ENCODE results near the gene DNAJC5G.
"Not testable (repeated sequence)": the region's sequence is repeated elsewhere in the genome, so short reads cannot be mapped to it uniquely, and the experiment has no call there.

Gene DNAJC5G

GRCh38 chr2:27288610-27289009 is 13.4 kb downstream of the DNAJC5G start:
- TF ChIP-seq POLR2A (IDR thresholded peaks at IDR 0.05; ENCODE audit: low read depth, low read length), result no peak
- no peak for TF ChIP-seq POLR2AphosphoS5 (IDR thresholded peaks at IDR 0.05; ENCODE audit: low read depth, low read length)
- no peak for TF ChIP-seq TAF1 (IDR thresholded peaks at IDR 0.05; ENCODE audit: borderline replicate concordance, low read depth, low read length)
- DNase-seq (ENCODE audit: insufficient read length), result no peak
- no peak for FAIRE-seq

GRCh38 chr2:27290549-27290948 is 15.3 kb downstream of the DNAJC5G start:
- FAIRE-seq (no peak), DNase-seq (ENCODE audit: insufficient read length) (no peak)
- TF ChIP-seq POLR2AphosphoS5 (IDR thresholded peaks at IDR 0.05; ENCODE audit: low read depth, low read length) (no peak), TAF1 (IDR thresholded peaks at IDR 0.05; ENCODE audit: borderline replicate concordance, low read depth, low read length) (no peak), POLR2A (IDR thresholded peaks at IDR 0.05; ENCODE audit: low read depth, low read length) (no peak)

- DNase-seq (ENCODE audit: insufficient read length), result no peak
- no peak for FAIRE-seq
These were observed 16.6 kb downstream of the DNAJC5G start for GRCh38 chr2:27291865-27292264.

GRCh38 chr2:27294928-27295327 is 19.7 kb downstream of the DNAJC5G start:
- no peak for FAIRE-seq
- TF ChIP-seq TAF1 (IDR thresholded peaks at IDR 0.05; ENCODE audit: borderline replicate concordance, low read depth, low read length) (no peak), POLR2AphosphoS5 (IDR thresholded peaks at IDR 0.05; ENCODE audit: low read depth, low read length) (no peak), POLR2A (IDR thresholded peaks at IDR 0.05; ENCODE audit: low read depth, low read length) (no peak)
- DNase-seq (ENCODE audit: insufficient read length), result no peak

More at GRCh38 chr2:27291865-27292264, 16.6 kb downstream of the DNAJC5G start:
- TF ChIP-seq POLR2AphosphoS5 (IDR thresholded peaks at IDR 0.05; ENCODE audit: low read depth, low read length), result no peak
- no peak for TF ChIP-seq TAF1 (IDR thresholded peaks at IDR 0.05; ENCODE audit: borderline replicate concordance, low read depth, low read length)
- TF ChIP-seq POLR2A (IDR thresholded peaks at IDR 0.05; ENCODE audit: low read depth, low read length), result no peak

GRCh38 chr2:27296481-27296880 is 21.2 kb downstream of the DNAJC5G start:
- no peak for FAIRE-seq
- TF ChIP-seq POLR2AphosphoS5 (IDR thresholded peaks at IDR 0.05; ENCODE audit: low read depth, low read length) (no peak), POLR2A (IDR thresholded peaks at IDR 0.05; ENCODE audit: low read depth, low read length) (no peak), TAF1 (IDR thresholded peaks at IDR 0.05; ENCODE audit: borderline replicate concordance, low read depth, low read length) (no peak)
- no peak for DNase-seq (ENCODE audit: insufficient read length)

GRCh38 chr2:27297195-27297594 is 22.0 kb downstream of the DNAJC5G start:
- DNase-seq (ENCODE audit: insufficient read length) (no peak), FAIRE-seq (no peak)
- no peak for TF ChIP-seq TAF1 (IDR thresholded peaks at IDR 0.05; ENCODE audit: borderline replicate concordance, low read depth, low read length)
- no peak for TF ChIP-seq POLR2AphosphoS5 (IDR thresholded peaks at IDR 0.05; ENCODE audit: low read depth, low read length)
- no peak for TF ChIP-seq POLR2A (IDR thresholded peaks at IDR 0.05; ENCODE audit: low read depth, low read length)

GRCh38 chr2:27298391-27299080 is 23.3 kb downstream of the DNAJC5G start:
- no peak for TF ChIP-seq POLR2AphosphoS5 (IDR thresholded peaks at IDR 0.05; ENCODE audit: low read depth, low read length)
- FAIRE-seq, result no peak
- no peak for DNase-seq (ENCODE audit: insufficient read length)

- DNase-seq (ENCODE audit: insufficient read length); FAIRE-seq: not testable (repeated sequence)
These were observed 25.4 kb downstream of the DNAJC5G start for GRCh38 chr2:27300606-27301005.

- DNase-seq (ENCODE audit: insufficient read length), result no peak
- TF ChIP-seq POLR2AphosphoS5 (IDR thresholded peaks at IDR 0.05; ENCODE audit: low read depth, low read length) (no peak), POLR2A (IDR thresholded peaks at IDR 0.05; ENCODE audit: low read depth, low read length) (no peak), TAF1 (IDR thresholded peaks at IDR 0.05; ENCODE audit: borderline replicate concordance, low read depth, low read length) (no peak)
- FAIRE-seq, result no peak
These were observed 28.1 kb downstream of the DNAJC5G start for GRCh38 chr2:27303093-27304025.

- DNase-seq (ENCODE audit: insufficient read length), result no peak
- no peak for TF ChIP-seq POLR2A (IDR thresholded peaks at IDR 0.05; ENCODE audit: low read depth, low read length)
- no peak for TF ChIP-seq POLR2AphosphoS5 (IDR thresholded peaks at IDR 0.05; ENCODE audit: low read depth, low read length)
- no peak for FAIRE-seq
These were observed 29.4 kb downstream of the DNAJC5G start for GRCh38 chr2:27304488-27305240.

- TF ChIP-seq TAF1 (IDR thresholded peaks at IDR 0.05; ENCODE audit: borderline replicate concordance, low read depth, low read length) (no peak), POLR2A (IDR thresholded peaks at IDR 0.05; ENCODE audit: low read depth, low read length) (no peak), POLR2AphosphoS5 (IDR thresholded peaks at IDR 0.05; ENCODE audit: low read depth, low read length) (no peak)
- FAIRE-seq (no peak), DNase-seq (ENCODE audit: insufficient read length) (no peak)
These were observed 30.3 kb downstream of the DNAJC5G start for GRCh38 chr2:27305516-27305915.

All from GM12892 (cell line).